Fibroblast of pulmonary artery (primary cell): ENCODE measurements around the gene SRBD1.

Experiments used
- DNase-seq: peaks from one replicate; pipeline ENCODE4 v3.0.0-alpha.2; 2010; ENCODE audit warnings: low read depth
- H3K4me3 ChIP-seq: replicated peaks from 2 replicates; pipeline ENCODE4 v1.5.1; 2011; ENCODE audit warnings: low read depth, mild to moderate bottlenecking, control low read depth, low read length, moderate library complexity
- TF ChIP-seq, protein P1 (sequence below): IDR thresholded peaks from 2 replicates; pipeline ENCODE4 v1.5.1; 2011; ENCODE audit warnings: mild to moderate bottlenecking, control low read depth, low read length, inconsistent platforms; ENCODE audit errors: missing control alignments

The SRBD1 gene

DNA sequence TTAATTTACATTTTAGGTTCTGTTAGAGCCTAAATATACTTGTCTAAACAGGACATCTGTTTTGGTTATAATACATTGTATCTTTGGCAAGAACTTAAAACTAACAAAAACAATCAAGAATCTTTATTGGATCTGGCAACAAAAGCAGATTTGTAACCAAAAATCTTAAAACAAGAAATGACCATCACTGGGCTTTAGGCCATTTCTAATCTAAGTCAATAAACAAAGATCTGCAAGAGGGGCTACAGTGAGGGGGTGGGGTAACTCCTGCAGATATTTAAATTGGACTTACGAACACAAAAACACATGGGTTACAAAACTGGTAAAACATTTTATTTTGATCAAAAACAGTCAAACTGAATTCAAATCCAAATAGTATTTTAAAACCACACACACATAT is 77.3 kb downstream of the SRBD1 start:
- no peak overlapping the region for H3K4me3 ChIP-seq
- no peak for DNase-seq

DNA sequence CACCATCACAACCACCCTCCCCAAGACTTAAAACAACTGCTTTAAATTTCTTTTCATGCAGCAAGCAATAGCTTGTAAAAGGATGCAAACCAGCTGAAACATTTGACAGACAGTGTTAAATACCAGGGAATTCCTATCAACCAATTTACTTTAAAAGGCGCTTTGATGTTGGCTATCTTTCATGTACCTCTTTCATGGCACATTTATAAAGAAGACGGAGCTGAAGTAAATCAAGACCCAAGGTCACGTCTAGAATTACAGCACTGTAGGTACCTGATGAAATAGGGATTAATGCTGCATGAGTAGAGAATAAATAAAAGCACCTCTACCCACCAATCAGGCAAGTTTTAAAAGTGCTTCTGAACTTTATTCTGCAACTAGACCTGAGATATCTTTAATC is 78.9 kb downstream of the SRBD1 start:
- H3K4me3 ChIP-seq, result no peak overlapping the region
- TF ChIP-seq, protein P1, sequence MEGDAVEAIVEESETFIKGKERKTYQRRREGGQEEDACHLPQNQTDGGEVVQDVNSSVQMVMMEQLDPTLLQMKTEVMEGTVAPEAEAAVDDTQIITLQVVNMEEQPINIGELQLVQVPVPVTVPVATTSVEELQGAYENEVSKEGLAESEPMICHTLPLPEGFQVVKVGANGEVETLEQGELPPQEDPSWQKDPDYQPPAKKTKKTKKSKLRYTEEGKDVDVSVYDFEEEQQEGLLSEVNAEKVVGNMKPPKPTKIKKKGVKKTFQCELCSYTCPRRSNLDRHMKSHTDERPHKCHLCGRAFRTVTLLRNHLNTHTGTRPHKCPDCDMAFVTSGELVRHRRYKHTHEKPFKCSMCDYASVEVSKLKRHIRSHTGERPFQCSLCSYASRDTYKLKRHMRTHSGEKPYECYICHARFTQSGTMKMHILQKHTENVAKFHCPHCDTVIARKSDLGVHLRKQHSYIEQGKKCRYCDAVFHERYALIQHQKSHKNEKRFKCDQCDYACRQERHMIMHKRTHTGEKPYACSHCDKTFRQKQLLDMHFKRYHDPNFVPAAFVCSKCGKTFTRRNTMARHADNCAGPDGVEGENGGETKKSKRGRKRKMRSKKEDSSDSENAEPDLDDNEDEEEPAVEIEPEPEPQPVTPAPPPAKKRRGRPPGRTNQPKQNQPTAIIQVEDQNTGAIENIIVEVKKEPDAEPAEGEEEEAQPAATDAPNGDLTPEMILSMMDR, result no peak
- DNase-seq, result no peak

More for the DNA sequence above, 77.3 kb downstream of the SRBD1 start:
- TF ChIP-seq, protein P1, result no peak

DNA sequence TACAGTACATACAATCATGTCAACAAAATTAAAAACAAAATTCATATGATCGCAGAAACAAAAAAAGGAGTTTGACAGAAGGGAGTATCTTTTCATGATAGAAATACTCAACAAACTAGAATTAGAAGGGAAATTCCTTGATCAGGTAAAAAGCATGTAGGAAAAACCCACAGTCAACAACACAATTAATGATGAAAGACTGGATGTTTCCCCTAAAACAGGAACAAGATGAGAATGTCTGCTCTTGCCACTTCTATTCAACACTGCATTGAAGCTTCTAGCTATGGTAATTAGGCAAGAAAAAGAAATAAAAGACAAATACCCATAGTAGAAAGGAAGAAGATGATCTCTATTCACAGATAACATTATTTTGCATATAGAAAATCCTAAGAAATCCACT is 87.1 kb downstream of the SRBD1 start:
- no peak for DNase-seq
- TF ChIP-seq, protein P1, result no peak
- H3K4me3 ChIP-seq, result no peak overlapping the region

DNA sequence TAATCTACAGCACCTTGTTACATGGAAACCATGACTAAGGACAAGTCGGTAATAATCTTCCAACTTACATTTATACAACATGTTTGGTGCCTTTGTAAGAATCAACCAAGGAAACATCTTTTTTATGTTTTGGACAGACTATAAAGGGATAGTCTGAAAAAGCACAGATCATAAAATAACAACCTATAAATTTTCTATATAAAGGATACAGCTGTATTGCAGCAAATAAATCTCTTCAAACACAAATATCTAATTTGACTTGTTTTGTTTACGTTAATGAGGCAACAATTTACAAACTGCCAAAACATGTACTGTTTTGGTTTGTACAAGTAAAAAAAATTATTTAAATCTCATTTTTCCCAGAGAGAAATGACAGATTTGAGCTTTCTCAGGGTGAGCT is 92.5 kb downstream of the SRBD1 start:
- H3K4me3 ChIP-seq, result no peak overlapping the region
- TF ChIP-seq, protein P1, result no peak
- DNase-seq, result no peak

DNA sequence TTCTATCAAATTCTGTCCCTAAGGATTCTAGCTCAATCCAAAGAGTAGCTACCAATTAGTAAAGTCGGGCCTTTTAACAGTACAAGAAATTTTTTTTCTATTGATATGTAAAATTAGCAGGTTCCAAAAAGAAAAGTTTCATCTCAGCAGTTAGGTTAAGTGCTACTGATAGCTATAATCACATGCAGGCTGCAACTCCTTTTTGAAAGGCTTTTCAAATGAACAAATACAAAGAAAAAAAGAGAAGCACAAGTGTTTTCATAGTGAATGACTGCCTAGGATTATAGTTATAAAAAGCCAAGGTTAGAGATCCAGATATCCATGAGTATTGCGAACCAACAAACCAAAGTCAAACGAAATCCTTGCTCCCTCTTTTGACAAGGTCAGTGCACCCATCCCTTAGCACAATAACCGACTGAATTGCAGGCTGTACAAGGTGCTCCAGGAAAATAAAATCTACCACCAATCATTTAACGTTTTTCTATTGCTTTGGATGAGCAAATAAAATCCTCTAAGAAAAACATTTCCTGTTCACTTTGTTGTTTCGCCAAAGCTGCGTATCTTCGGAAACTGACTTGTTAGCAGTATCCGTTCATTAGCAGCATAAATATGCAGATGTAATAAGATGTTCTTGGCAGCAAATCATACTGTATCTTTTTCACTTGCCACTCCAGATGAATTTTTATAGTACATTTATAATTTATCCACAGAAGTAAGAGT is 100.2 kb downstream of the SRBD1 start:
- no peak for DNase-seq
- H3K4me3 ChIP-seq, result no peak overlapping the region
- TF ChIP-seq, protein P1, result no peak

DNA sequence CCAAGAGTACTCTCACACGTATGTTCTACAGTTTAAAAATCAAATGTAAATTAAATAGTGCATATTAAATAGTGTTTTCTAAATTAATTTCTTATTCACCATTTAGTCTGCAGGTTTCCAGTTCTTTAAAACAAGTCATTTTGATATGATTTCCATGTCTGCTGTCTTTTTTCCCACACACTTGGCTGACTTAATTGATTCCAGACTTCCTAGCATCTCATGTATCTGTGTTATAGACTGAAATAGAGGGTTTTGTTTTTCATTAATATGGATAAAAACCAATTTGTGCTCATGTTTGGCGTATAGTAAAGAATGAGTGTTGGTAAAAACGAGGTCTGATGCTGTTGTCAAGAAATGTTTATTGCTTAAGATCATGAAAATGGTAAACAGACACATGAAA is 104.3 kb downstream of the SRBD1 start:
- no peak overlapping the region for H3K4me3 ChIP-seq
- no peak for DNase-seq
- TF ChIP-seq, protein P1, result no peak

DNA sequence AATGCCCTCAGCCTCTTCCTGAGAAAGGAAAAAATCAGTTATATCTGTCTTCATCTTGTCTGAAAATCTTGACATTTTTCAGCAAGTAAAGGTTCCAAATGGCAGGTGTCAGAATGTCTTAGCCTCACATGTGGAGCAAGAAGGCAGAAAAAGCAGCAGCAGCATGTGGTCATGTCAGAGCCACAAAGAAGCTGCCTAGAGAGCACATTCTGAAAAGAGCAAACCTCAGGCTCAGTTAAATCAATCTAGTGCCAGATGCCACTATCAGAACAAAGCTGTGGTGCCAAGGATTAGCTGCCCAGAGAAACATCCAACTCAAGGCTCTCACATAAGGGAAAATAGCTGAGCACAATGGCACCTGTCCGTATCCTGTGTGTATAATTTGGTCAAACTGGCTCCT is 105.9 kb downstream of the SRBD1 start:
- DNase-seq, result no peak
- TF ChIP-seq, protein P1, result no peak
- H3K4me3 ChIP-seq, result no peak overlapping the region
